Peyer's patch (tissue), 4 donors: ENCODE measurements around the gene SOHLH2.

ENCODE experiments used
- CTCF ChIP-seq, 6 experiments: fragments of 450-650 bp in 4 of 6; fragments of 200-600 bp in 2 of 6; sonication (generic) in 1 of 6; IDR thresholded peaks; one replicate each; pipeline ENCODE4 v1.5.1; 2017 to 2019; ENCODE audit warnings: antibody characterized with exemption in 6 of 6, mild to moderate bottlenecking in 3 of 6, moderate library complexity in 1 of 6
- POLR2A ChIP-seq, 2 donors: fragments of 450-650 bp; IDR thresholded peaks; one replicate each; pipeline ENCODE4 v1.5.1; 2017; ENCODE audit warnings: antibody characterized with exemption in 2 of 2, mild to moderate bottlenecking in 2 of 2, moderate library complexity in 2 of 2

GRCh38 chr13:36154567-36155291 is 59.6 kb downstream of the SOHLH2 start:
- TF ChIP-seq CTCF (IDR thresholded peaks at IDR 0.05), result no peak
- no peak for TF ChIP-seq POLR2A (IDR thresholded peaks at IDR 0.05)
